ENCODE results near the gene ZNF423.

DNA sequence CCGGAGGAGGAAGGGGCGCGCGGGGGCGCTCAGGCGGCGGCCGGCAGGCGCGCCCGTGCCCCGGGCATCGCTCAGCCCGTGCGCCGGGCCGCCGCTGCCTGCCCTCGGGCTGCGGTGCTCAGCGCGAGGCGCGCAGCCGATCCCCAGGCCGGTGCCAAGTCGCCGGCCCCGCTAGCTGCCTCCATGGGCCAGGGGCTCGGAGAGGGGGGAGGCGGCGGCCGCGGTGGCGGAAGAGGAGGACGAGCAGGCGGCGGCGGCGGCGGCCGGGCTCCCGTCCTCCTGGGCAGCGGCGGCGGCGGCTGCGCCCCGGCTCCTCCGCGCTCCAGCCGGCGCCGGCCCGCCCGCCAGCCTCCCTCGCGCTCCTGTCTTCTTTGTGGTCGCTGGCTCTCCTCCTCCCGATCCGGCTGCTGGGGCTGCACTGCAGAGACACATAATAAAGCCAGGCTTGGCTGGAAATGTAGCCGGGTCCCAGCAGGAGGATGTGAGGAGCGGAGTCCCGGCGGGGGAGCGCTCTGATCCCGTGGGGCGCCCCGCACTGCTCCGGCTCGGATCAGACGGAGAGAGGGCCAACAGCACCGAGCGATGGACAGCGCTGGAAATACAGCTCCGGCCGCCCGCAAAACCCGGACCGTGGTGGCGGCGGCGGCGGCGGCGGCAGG lies 889 bp upstream of the ZNF423 start:
- TF ChIP-seq POLR2AphosphoS5 (IDR thresholded peaks at IDR 0.05) (peak; percentile 29 to 54 (median 47)), EP300 (IDR thresholded peaks at IDR 0.05) (no peak)
- TF ChIP-seq, protein P1, sequence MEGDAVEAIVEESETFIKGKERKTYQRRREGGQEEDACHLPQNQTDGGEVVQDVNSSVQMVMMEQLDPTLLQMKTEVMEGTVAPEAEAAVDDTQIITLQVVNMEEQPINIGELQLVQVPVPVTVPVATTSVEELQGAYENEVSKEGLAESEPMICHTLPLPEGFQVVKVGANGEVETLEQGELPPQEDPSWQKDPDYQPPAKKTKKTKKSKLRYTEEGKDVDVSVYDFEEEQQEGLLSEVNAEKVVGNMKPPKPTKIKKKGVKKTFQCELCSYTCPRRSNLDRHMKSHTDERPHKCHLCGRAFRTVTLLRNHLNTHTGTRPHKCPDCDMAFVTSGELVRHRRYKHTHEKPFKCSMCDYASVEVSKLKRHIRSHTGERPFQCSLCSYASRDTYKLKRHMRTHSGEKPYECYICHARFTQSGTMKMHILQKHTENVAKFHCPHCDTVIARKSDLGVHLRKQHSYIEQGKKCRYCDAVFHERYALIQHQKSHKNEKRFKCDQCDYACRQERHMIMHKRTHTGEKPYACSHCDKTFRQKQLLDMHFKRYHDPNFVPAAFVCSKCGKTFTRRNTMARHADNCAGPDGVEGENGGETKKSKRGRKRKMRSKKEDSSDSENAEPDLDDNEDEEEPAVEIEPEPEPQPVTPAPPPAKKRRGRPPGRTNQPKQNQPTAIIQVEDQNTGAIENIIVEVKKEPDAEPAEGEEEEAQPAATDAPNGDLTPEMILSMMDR (IDR thresholded peaks at IDR 0.05): no peak
